Stimulated activated CD8-positive, alpha-beta memory T cell treated with anti-CD3 and anti-CD28 coated beads, Interleukin-2, amount 100 ng/mL, for 1 hour (primary cell): ENCODE measurements around the gene RAP1GDS1.

Experiments used
- DNase-seq, 2 donors: peaks; one replicate each; pipeline ENCODE4 v3.0.0-alpha.2; 2020; ENCODE audit warnings: low read depth in 2 of 2

RAP1GDS1 gene

GRCh38 chr4:98482503-98482846 is 221.3 kb downstream of the RAP1GDS1 start:
- DNase-seq: no peak

- DNase-seq: no peak
These were observed 221.9 kb downstream of the RAP1GDS1 start for GRCh38 chr4:98482847-98483806.

DNA sequence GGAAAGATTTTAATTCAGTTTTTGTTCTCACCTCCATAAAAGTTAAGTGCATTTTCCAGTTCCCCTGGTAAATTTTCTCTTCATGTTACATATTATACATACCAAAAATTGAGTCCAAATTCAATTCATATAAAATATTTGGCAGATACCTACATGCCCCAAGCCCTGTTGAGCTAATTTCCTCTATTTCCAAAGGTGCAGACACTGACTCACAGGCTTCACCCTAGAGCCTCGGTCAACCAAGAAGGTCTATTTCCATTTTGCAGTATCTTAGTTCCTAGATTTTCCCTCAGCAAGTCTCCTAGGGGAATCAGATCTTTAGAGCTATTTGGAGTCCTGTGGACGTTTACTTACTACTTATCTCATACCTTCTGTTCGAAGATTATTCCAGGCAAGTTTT is 222.8 kb downstream of the RAP1GDS1 start:
- no peak for DNase-seq

DNA sequence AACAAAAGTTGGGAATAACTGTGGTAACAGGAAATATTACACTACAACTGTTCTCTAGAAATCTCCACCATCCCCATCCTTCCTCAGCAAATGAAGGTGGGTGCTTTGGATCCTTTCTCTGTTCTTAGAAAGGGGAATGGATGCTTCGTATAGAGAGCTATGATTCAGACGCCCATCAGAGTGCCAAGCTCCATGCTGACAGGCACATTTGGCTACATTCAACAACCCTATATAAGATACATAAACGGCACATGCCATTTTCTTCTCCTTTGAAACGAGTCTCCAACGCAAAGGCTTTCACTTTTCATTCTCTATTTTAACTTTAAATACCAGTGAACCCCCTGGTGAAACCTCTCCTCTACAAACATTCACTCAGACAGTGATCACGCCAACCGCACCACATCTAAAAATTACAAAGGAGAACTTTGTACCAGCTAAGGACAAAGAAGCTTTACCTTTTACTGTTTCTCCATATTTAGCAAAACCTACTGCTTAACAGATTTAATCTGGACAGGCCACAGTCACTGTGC is 224.7 kb downstream of the RAP1GDS1 start:
- no peak for DNase-seq

GRCh38 chr4:98490251-98490650 is 229.1 kb downstream of the RAP1GDS1 start:
- DNase-seq: no peak

GRCh38 chr4:98491899-98492559 is 230.8 kb downstream of the RAP1GDS1 start:
- no peak for DNase-seq

DNA sequence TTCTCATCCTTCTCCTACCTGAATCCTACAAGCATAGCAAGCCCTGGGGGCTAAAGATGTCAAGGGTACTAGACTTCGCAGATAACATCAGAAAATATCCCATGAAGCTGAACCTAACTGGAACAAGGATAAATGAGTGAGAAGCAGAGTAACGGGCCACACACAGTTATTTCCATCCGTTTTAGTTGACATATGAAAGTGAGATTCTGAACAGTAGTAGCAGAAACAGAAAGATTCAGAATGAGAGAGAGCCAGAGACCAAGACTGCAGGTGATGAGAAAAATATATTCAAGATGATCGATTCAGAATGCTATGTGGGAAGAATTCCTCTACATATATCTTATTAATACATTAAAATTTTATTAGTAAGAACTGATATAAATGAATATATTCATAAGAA is 232.1 kb downstream of the RAP1GDS1 start:
- DNase-seq: no peak
